GM12872 (cell line): Measurements from ENCODE around the gene PCAT6.

ENCODE experiments used
- TF ChIP-seq, protein P1 (sequence below): IDR thresholded peaks from 3 replicates; pipeline ENCODE4 v1.5.1; 2011; ENCODE audit warnings: low read depth, mild to moderate bottlenecking, low read length, moderate library complexity; ENCODE audit not compliant: insufficient read depth

The PCAT6 gene

DNA sequence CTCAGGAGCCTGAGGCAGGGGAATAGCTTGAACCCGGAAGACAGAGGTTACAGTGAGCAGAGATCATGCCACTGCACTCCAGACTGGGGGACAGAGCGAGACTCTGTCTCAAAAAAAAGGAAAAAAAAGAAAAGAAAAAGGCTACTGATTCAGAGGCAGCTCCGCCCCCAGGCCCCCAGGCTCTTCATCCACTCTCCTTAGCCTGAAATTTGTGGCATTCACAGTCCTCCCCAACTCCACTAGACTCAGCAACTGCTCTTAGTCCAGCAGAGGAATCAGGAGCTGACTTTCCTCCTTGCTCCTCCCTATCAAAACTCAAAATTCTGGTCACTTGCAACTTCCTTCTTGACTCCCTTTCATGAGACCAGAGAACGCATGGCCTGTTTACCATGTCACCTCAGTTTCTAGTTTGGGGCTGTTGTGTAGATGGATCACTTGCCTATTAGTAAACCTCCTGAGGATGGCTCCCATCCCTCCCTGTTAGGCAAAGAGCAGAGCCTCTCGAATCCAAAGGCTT lies 27.1 kb downstream of the PCAT6 start:
- TF ChIP-seq, protein P1, sequence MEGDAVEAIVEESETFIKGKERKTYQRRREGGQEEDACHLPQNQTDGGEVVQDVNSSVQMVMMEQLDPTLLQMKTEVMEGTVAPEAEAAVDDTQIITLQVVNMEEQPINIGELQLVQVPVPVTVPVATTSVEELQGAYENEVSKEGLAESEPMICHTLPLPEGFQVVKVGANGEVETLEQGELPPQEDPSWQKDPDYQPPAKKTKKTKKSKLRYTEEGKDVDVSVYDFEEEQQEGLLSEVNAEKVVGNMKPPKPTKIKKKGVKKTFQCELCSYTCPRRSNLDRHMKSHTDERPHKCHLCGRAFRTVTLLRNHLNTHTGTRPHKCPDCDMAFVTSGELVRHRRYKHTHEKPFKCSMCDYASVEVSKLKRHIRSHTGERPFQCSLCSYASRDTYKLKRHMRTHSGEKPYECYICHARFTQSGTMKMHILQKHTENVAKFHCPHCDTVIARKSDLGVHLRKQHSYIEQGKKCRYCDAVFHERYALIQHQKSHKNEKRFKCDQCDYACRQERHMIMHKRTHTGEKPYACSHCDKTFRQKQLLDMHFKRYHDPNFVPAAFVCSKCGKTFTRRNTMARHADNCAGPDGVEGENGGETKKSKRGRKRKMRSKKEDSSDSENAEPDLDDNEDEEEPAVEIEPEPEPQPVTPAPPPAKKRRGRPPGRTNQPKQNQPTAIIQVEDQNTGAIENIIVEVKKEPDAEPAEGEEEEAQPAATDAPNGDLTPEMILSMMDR = no peak

DNA sequence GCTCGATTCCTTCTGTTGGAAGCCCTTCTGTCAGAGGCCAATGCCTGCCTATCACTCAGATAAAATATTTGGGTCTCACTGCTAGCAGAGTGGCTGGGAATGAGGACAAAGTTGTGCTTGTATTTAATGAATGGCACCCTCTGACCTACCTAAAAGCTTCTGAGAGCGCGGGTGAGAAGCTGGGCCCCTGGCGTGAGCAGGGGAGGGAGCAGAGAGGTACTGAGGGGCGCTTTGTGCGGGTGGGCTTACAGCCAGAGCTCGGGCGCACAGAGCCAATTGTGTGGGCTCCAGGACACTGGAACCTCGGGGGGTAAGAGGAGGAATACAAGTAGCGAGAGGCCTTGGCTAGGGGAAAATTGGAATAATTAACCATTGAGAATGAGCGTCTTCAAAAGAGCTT lies 32.3 kb downstream of the PCAT6 start:
- TF ChIP-seq, protein P1 = no peak

DNA sequence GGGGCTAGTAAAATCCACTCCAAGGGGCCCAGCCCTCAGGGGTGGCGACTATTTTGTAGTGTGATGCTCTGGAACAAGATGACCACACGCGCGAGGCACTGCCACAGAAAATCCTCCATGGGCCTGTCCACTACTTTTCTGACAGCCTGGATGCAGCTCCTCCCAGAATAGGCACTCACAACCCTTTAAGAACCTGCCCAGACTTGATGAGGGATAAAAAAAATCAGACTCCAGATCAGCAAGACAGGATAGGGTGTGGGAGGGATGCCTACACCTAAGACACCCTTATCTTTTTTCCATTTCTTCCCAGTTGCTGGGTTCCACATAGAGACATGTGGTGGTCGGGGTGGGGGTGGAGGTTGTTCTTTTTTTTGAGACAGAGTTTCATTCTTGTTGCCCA lies 33.5 kb downstream of the PCAT6 start:
- TF ChIP-seq, protein P1 = no peak

DNA sequence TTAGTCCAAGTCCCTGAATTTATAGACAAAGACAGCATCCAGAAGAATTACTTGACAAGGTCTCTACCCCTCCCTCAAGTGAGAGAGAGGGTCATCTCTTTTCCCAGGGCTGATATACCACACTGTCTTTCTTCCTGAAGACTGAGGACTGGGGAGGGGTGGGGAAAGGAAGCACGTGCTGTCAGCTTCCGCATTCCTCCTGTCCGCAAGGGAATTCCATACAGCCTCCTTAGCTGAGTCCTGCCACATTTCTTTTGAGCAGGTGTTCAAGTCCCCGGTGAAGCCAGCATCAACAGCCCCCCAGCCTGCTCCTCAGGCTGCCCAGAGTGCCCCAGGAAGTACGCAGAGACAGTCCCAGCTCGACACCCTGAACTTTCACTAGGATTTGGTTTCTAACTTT lies 34.2 kb downstream of the PCAT6 start:
- TF ChIP-seq, protein P1 = no peak

DNA sequence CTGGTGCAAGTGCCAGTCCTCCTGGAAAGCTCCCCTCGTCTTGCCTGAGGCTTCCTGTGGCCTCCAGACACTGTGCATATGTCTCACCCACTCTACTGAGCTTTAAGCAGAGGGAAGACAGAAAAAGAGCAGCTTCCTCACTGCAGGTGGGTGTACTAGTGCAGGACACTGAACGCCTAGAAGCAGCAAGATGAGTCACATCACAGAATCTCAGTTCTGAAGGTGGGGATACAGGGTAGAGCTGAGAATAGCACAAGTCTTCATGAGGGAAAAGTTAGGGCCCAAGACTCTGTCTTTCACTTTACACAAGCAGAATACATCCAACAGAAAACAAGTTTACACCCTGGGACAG lies 37.4 kb downstream of the PCAT6 start:
- TF ChIP-seq, protein P1 = no peak

DNA sequence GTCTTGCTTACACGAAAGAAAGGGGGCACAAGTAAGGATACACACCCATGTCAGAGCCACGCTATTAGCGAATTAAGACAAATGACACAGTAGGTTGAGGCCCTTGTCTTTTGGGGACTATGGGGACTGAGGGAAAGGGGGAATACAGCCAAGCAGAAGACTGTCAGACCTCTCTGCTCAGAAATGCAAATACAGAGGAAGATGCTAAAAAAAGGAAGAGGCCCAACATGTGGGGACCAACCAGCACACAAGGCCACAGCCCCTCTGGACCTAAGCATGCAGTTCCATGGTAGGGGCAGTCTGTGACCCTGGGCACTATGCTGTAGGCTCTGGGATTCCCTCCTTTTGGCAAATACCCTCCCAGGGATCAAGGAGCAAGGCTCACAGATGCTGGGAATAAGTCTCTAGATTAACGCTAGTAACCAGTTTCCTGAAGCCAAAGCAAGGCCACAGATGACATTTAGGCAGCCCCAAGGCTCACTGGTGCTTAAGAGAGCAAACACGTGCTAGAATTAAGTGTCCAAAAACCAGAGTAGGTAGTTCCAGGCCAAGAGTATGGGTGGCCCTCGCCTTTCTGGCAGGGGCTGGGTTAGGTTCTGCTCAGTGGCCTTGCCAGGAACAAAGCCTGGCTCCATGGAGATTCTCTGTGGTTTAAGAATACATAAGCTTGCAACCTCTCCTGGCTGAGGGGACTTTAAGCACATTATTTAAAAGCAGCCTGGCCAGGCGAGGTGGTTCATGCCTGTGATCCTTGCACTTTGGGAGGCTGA lies 40.0 kb downstream of the PCAT6 start:
- TF ChIP-seq, protein P1 = no peak

DNA sequence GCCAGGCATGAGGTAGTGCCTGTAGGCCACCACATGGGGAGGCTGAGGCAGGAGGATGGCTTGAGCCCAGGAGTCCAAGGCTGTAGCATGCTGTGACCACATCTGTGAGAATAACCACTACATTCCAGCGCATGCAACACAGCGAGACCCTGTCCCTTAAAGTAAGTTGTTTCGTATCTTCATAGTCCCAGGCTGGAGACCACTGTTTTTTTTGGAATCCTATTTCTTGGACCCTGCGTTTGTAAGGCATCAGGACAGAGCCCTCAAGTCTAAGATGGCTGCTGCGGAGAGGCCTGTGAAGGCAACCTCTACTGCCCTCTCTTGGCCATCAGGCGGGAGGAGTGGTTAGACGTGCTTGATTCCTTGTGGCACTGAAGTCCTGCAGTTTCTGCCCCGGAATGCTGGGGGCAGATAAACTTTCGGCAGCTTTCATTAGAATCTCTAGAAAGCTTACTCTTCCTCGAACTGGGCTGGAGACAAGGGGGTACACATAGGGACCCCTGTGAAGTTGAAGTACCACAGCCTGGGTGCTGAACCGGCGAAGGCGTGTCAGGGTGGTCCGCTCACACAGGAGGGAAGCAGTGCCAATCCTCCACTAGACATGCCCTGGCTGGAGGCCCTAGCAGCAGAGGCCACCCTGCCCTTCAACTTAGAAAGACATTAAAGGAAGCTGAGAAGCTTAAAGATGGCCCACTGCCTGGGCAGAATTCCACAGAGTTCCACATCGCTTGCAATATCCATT lies 41.6 kb downstream of the PCAT6 start:
- TF ChIP-seq, protein P1 = 0 out of 3 replicates have a peak, but pooled peaks have one; percentile 32
